ENCODE results near the gene CD180.

The CD180 gene

GRCh38 chr5:67190861-67191260 is 5.7 kb downstream of the CD180 start:
- no peak for TF ChIP-seq CTCF (IDR thresholded peaks at IDR 0.05)
- peak overlapping the region; percentile 2 for H3K27ac Mint-ChIP-seq
- no peak for DNase-seq
- peaks cover 17% of the 10 kb centered on the region for H3K36me3 Mint-ChIP-seq (ENCODE audit: low read depth)
- H3K4me1 Mint-ChIP-seq = peaks cover 41% of the 10 kb centered on the region
- H3K4me3 Mint-ChIP-seq = no peak overlapping the region
- H3K9me3 Mint-ChIP-seq = peaks cover 18% of the 10 kb centered on the region
- peaks cover 5% of the 10 kb centered on the region for H3K27me3 Mint-ChIP-seq (ENCODE audit: low read depth, poor library complexity)

- Mint-ChIP-seq H3K4me3 (no peak overlapping the region), H3K9me3 (peaks cover 18% of the 10 kb centered on the region), H3K36me3 (ENCODE audit: low read depth) (peaks cover 17% of the 10 kb centered on the region), H3K27me3 (ENCODE audit: low read depth, poor library complexity) (peaks cover 5% of the 10 kb centered on the region), H3K27ac (no peak overlapping the region), H3K4me1 (peaks cover 42% of the 10 kb centered on the region)
- TF ChIP-seq CTCF (IDR thresholded peaks at IDR 0.05) = no peak
- DNase-seq = no peak
Measured at GRCh38 chr5:67190410-67190809, 6.2 kb downstream of the CD180 start.

GRCh38 chr5:67189931-67190330 is 6.7 kb downstream of the CD180 start:
- H3K4me3 Mint-ChIP-seq = no peak overlapping the region
- H3K36me3 Mint-ChIP-seq (ENCODE audit: low read depth) = peaks cover 17% of the 10 kb centered on the region
- H3K27me3 Mint-ChIP-seq (ENCODE audit: low read depth, poor library complexity) = peaks cover 4% of the 10 kb centered on the region
- peaks cover 22% of the 10 kb centered on the region for H3K9me3 Mint-ChIP-seq
- DNase-seq = no peak
- no peak overlapping the region for H3K27ac Mint-ChIP-seq
- H3K4me1 Mint-ChIP-seq = peaks cover 46% of the 10 kb centered on the region
- TF ChIP-seq CTCF (IDR thresholded peaks at IDR 0.05) = no peak

GRCh38 chr5:67189079-67189354 is 7.6 kb downstream of the CD180 start:
- H3K4me3 Mint-ChIP-seq = no peak overlapping the region
- no peaks in the 10 kb centered on the region for H3K27me3 Mint-ChIP-seq (ENCODE audit: low read depth, poor library complexity)
- H3K9me3 Mint-ChIP-seq = peaks cover 23% of the 10 kb centered on the region
- H3K36me3 Mint-ChIP-seq (ENCODE audit: low read depth) = peaks cover 17% of the 10 kb centered on the region
- DNase-seq = no peak
- H3K27ac Mint-ChIP-seq = no peak overlapping the region
- no peak for TF ChIP-seq CTCF (IDR thresholded peaks at IDR 0.05)
- peaks cover 41% of the 10 kb centered on the region for H3K4me1 Mint-ChIP-seq

GRCh38 chr5:67188274-67189078 is 8.1 kb downstream of the CD180 start:
- Mint-ChIP-seq H3K27me3 (ENCODE audit: low read depth, poor library complexity) (no peaks in the 10 kb centered on the region), H3K4me1 (peaks cover 43% of the 10 kb centered on the region), H3K27ac (no peak overlapping the region), H3K4me3 (no peak overlapping the region), H3K9me3 (peaks cover 23% of the 10 kb centered on the region), H3K36me3 (ENCODE audit: low read depth) (peaks cover 17% of the 10 kb centered on the region)
- no peak for DNase-seq
- no peak for TF ChIP-seq CTCF (IDR thresholded peaks at IDR 0.05)
